Parathyroid adenoma (tissue), 2 donors: ENCODE measurements around the gene TMEM37.
A peak's percentile ranks its signal among the peaks of the same experiment; 100 is the strongest.

ENCODE experiments used
- H2AFZ ChIP-seq: fragments of 300-600 bp; sonication (generic); one replicate; pipeline ENCODE4 v1.7.0; 2017; ENCODE audit warnings: antibody characterized with exemption, mild to moderate bottlenecking
- H3K27ac ChIP-seq: fragments of 300-600 bp; sonication (generic); one replicate; pipeline ENCODE4 v1.7.0; 2017
- H3K27me3 ChIP-seq: fragments of 300-600 bp; sonication (generic); one replicate; pipeline ENCODE4 v1.7.0; 2017; ENCODE audit warnings: low read length; ENCODE audit not compliant: control insufficient read depth, insufficient read depth
- H3K36me3 ChIP-seq: fragments of 300-600 bp; sonication (generic); one replicate; pipeline ENCODE4 v1.7.0; 2017; ENCODE audit warnings: low read length; ENCODE audit not compliant: control insufficient read depth, insufficient read depth
- H3K4me1 ChIP-seq: fragments of 300-600 bp; sonication (generic); one replicate; pipeline ENCODE4 v1.7.0; 2017; ENCODE audit warnings: control low read depth
- H3K4me2 ChIP-seq: fragments of 300-600 bp; sonication (generic); one replicate; pipeline ENCODE4 v1.7.0; 2017; ENCODE audit warnings: low read length
- H3K4me3 ChIP-seq: fragments of 300-600 bp; sonication (generic); one replicate; pipeline ENCODE4 v1.7.0; 2017; ENCODE audit warnings: low read depth, low read length
- H3K79me2 ChIP-seq: fragments of 300-600 bp; sonication (generic); one replicate; pipeline ENCODE4 v1.7.0; 2017; ENCODE audit warnings: control low read depth
- H3K9ac ChIP-seq: fragments of 300-600 bp; sonication (generic); one replicate; pipeline ENCODE4 v1.7.0; 2017; ENCODE audit warnings: mild to moderate bottlenecking
- H3K9me3 ChIP-seq: fragments of 300-600 bp; sonication (generic); one replicate; pipeline ENCODE4 v1.7.0; 2017; ENCODE audit warnings: low read length; ENCODE audit not compliant: control insufficient read depth
- CTCF ChIP-seq: fragments of 300-600 bp; sonication (generic); IDR thresholded peaks from one replicate; pipeline ENCODE4 v1.7.0; 2017; ENCODE audit warnings: antibody characterized with exemption, mild to moderate bottlenecking
- donor health status: primary hyperparathyroidism.

Gene TMEM37

DNA sequence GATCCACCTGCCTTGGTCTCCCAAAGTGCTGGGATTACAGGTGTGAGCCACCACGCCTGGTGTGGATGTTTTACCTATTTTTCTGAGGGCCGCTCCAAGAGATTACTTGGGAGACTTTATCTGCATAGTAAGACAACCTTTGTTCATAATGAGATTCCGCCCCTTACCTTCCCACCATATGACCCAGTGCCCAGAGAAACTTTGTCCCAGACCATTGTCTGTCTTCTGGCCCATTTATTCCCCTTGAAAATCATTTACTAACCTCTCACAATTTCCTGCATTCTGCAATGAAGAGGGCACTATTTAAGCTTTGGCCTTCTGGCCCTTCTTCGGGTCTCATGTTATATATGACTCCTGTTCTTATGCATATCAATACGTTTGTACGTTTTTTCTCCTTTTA lies 13.7 kb upstream of the TMEM37 start:
- Histone ChIP-seq H3K79me2 (no peaks in the 10 kb centered on the region), H3K36me3 (no peaks in the 10 kb centered on the region), H3K27me3 (no peaks in the 10 kb centered on the region), H3K4me3 (no peak overlapping the region), H2AFZ (no peak overlapping the region), H3K4me1 (peaks cover 13% of the 10 kb centered on the region), H3K9me3 (no peaks in the 10 kb centered on the region), H3K4me2 (no peak overlapping the region), H3K9ac (no peak overlapping the region), H3K27ac (no peak overlapping the region)
- TF ChIP-seq CTCF = no peak

GRCh38 chr2:119419065-119419464 lies 12.6 kb upstream of the TMEM37 start:
- H3K27ac ChIP-seq = no peak overlapping the region
- H3K36me3 ChIP-seq = no peaks in the 10 kb centered on the region
- no peaks in the 10 kb centered on the region for H3K27me3 ChIP-seq
- no peak overlapping the region for H3K9ac ChIP-seq
- H3K4me1 ChIP-seq = peaks cover 13% of the 10 kb centered on the region
- TF ChIP-seq CTCF = no peak
- peak overlapping the region; percentile 29 for H3K4me2 ChIP-seq
- H3K9me3 ChIP-seq = no peaks in the 10 kb centered on the region
- H3K4me3 ChIP-seq = no peak overlapping the region
- no peaks in the 10 kb centered on the region for H3K79me2 ChIP-seq
- H2AFZ ChIP-seq = peak overlapping the region; percentile 10

- Histone ChIP-seq H3K9ac (no peak overlapping the region), H3K27ac (no peak overlapping the region), H3K79me2 (no peaks in the 10 kb centered on the region), H3K27me3 (no peaks in the 10 kb centered on the region), H2AFZ (no peak overlapping the region), H3K9me3 (no peaks in the 10 kb centered on the region), H3K4me2 (no peak overlapping the region), H3K4me3 (no peak overlapping the region), H3K36me3 (no peaks in the 10 kb centered on the region), H3K4me1 (peaks cover 13% of the 10 kb centered on the region)
- TF ChIP-seq CTCF = no peak
Measured at GRCh38 chr2:119419803-119420508, 11.7 kb upstream of the TMEM37 start.

DNA sequence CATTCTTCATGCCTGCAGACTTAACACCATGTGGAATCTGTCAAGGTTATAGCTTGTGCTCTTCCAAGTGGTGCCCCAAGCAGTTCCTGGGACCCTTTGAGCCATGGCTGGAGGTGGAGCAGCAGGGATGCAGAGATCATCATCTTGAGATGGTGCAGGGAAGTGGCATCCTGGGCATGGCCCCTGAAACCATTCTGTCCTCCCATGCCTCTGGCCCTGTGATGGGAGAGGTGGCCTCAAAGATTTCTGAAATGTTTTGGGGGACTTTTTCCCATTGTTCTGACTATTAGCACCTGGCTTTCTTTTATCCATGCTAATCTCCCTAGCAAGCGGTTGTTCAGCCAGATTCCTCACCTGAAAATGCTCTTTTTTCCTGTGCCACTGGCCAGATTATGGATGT lies 10.3 kb upstream of the TMEM37 start:
- Histone ChIP-seq H3K9ac (no peak overlapping the region), H3K4me3 (no peak overlapping the region), H3K27ac (no peak overlapping the region), H3K36me3 (no peaks in the 10 kb centered on the region), H3K4me2 (no peak overlapping the region), H3K4me1 (peaks cover 20% of the 10 kb centered on the region), H3K9me3 (no peaks in the 10 kb centered on the region), H2AFZ (no peak overlapping the region), H3K79me2 (no peaks in the 10 kb centered on the region), H3K27me3 (no peaks in the 10 kb centered on the region)
- no peak for TF ChIP-seq CTCF

- no peak overlapping the region for H3K4me3 ChIP-seq
- no peaks in the 10 kb centered on the region for H3K36me3 ChIP-seq
- no peak overlapping the region for H3K9ac ChIP-seq
- H3K9me3 ChIP-seq = no peaks in the 10 kb centered on the region
- H3K4me2 ChIP-seq = no peak overlapping the region
- TF ChIP-seq CTCF = no peak
- no peaks in the 10 kb centered on the region for H3K79me2 ChIP-seq
- no peak overlapping the region for H2AFZ ChIP-seq
- no peak overlapping the region for H3K27ac ChIP-seq
- H3K27me3 ChIP-seq = no peaks in the 10 kb centered on the region
- peaks cover 24% of the 10 kb centered on the region for H3K4me1 ChIP-seq
Measured at GRCh38 chr2:119421741-119422140, 9.9 kb upstream of the TMEM37 start.
